Ishikawa (cell line): ENCODE measurements around the gene MGLL.

Source experiments
- CEBPB ChIP-seq: IDR thresholded peaks from 2 replicates; pipeline ENCODE4 v1.6.1; 2012
- EP300 ChIP-seq: IDR thresholded peaks from 2 replicates; pipeline ENCODE4 v1.6.1; 2012; ENCODE audit warnings: borderline replicate concordance
- RAD21 ChIP-seq: IDR thresholded peaks from 2 replicates; pipeline ENCODE4 v1.6.1; 2012; ENCODE audit warnings: low read depth
- REST ChIP-seq: IDR thresholded peaks from 2 replicates; pipeline ENCODE4 v1.6.1; 2012; ENCODE audit warnings: low read depth, mild to moderate bottlenecking
- TAF1 ChIP-seq: IDR thresholded peaks from 2 replicates; pipeline ENCODE4 v1.6.1; 2012; ENCODE audit warnings: low read depth, mild to moderate bottlenecking
- TCF12 ChIP-seq: IDR thresholded peaks from 2 replicates; pipeline ENCODE4 v1.6.1; 2012; ENCODE audit warnings: low read depth

- TF ChIP-seq EP300 (no peak), RAD21 (no peak), CEBPB (no peak), TCF12 (no peak), TAF1 (no peak), REST (no peak)
Observed at GRCh38 chr3:127688416-127689265, 133.7 kb downstream of the MGLL start.
